Measurements from ENCODE around the gene OSBPL6.

The OSBPL6 gene

DNA sequence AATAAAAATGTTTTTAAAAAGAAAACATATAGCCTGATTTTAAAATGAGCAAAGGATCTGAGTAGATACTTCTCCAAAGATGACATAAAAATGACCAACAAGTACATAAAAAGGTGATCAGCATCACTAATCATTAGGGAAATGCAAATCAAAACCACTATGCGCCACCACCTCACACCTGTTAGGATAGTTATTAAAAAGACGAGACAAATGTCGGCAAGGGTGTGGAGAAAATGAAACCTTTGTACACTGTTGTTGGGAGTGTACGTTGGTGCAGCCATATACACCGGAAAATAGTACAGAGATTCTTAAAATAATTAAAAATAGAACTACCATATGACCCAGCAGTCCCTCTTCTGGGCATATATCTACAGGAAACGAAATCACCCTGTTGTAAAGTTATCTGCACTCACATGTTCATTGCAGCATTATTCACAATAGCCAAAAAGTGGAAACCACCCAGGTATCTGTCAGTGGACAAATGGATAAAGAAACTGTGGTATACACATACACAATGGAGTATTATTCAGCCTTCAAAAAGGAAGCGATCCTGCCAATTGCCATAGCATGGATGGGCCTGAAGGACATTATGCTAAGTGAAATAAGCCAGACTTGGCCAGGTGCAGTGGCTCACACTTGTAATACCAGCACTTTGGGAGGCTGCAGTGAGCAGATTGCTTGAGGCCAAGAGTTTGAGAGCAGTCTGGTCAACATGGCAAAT lies 165.0 kb downstream of the OSBPL6 start:
- DNase-seq (ENCODE audit: low spot score), result no peak

DNA sequence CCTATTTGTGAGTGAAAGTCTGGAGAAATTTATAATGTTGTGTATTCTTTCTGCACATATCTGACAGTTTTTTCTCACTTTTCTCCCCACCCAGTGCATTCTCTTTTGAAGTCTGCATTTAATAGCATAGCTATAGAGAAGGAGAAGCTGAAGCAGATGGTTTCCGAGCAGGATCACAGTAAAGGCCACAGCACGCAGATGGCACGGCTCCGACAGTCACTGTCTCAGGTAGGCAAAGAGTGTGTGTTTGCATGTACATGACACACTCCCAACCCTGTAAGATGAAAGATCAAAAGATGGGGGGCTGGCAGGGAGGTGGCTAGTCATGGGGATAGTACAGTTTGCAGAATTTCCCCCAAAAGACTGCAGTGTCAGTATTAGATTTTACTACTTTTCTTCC lies 167.3 kb downstream of the OSBPL6 start:
- no peak for DNase-seq (ENCODE audit: low spot score)

DNA sequence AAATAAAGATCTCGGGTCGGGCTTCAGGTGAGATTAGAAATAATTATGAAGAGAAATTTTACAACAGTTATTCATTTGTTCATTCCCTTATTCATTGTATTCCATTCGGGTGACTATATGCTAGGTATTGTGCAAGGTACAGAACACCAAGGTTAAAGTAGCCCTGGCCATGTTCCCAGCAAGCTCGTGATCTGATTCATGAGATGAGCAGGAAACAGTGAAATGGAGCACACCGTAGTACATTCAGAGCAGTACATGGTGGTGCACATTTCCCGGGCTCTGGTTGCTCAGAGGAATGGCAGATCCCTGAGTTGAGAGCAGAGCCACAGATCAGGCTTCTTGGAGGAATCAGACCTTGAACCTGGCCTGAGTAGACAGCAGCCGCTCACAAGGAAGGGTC lies 168.9 kb downstream of the OSBPL6 start:
- DNase-seq (ENCODE audit: low spot score), result no peak

DNA sequence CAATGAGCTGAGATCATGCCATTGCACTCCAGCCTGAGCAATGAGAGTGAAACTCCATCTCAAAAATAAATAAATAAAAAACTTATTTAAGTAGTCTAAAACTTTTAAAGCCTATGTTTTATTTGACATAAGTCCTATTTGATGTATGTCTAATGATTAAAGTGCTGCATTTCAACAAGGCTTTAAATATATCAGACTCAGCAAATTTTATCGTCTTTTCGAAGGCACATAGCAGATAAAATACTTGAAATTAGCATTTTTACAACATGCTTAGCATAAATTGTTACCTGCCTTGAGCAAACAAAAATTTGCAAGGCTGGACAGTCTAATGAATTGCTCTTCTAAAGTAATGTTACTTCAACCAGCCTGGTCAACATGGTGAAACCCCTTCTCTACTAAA lies 170.8 kb downstream of the OSBPL6 start:
- DNase-seq (ENCODE audit: low spot score), result no peak

DNA sequence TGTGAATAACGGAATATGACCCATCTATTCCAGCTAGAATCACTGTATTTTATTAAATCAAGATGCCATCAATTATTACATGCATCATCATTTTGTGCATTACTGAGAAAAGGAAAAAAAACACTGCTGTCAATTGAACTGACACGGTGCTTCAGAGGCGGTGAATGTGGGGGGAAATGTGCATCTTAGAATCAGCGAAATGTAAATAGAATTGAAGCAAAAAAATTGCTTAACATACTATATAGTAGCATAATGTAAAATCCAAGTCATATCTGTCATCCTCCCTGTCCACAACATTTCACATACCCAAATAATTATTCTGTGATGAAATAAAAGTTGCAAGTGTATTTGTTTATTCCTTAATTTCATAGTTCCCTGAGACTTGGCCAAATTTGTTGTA lies 172.1 kb downstream of the OSBPL6 start:
- no peak for DNase-seq (ENCODE audit: low spot score)

DNA sequence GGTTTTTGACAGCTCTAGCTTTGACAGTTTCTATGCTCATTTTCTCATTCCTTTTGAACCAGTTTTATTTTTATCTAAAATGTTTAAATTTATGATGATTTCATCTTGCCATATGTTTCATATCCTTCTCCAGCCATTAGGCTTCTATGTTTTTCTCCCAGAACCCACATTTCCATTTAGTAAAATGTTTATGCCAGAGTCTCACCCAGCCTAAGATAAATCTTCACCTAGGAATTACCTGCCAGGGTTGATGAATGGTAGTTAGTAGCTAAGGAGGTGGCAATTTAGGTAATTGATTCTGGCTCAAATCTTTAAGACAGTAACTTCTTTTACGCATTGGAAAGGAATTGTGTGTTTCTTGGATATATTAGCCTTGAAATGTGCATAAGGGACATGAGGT lies 173.0 kb downstream of the OSBPL6 start:
- DNase-seq (ENCODE audit: low spot score), result no peak

DNA sequence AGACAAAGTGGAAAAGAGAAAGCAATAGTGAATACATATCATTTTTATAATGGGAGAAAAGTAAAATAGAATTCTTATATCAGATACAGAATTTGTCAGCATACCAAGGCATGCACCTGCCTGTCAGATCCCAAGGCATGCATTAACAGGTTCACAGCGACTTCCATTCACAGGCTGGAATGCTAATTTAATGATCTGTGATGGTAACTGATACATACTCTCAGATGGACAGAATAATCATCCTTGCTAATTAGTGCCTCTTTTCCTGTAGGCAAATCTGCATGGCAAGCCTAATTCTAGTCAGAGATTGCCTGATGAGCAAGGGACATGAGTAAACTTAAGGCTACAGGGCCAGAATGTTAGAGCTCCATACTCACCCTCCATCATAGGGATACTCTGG lies 180.6 kb downstream of the OSBPL6 start:
- no peak for DNase-seq (ENCODE audit: low spot score)

DNA sequence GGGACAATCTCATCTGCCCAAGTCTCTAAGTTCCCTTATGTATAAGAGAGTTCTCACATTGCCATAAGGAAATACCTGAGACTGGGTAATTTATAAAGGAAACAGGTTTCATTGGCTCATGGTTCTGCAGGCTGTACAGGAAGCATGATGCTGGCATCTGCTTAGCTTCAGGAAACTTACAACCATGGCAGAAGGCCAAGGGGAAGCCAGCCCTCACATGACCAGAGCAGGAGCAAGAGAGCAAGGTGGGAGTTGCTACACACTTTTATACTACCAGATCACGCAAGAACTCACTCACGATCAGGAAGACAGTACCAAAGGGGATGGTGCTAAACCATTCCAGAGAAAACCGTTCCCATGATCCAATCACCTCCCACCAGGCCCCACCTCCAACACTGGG lies 182.7 kb downstream of the OSBPL6 start:
- no peak for DNase-seq (ENCODE audit: low spot score)

DNA sequence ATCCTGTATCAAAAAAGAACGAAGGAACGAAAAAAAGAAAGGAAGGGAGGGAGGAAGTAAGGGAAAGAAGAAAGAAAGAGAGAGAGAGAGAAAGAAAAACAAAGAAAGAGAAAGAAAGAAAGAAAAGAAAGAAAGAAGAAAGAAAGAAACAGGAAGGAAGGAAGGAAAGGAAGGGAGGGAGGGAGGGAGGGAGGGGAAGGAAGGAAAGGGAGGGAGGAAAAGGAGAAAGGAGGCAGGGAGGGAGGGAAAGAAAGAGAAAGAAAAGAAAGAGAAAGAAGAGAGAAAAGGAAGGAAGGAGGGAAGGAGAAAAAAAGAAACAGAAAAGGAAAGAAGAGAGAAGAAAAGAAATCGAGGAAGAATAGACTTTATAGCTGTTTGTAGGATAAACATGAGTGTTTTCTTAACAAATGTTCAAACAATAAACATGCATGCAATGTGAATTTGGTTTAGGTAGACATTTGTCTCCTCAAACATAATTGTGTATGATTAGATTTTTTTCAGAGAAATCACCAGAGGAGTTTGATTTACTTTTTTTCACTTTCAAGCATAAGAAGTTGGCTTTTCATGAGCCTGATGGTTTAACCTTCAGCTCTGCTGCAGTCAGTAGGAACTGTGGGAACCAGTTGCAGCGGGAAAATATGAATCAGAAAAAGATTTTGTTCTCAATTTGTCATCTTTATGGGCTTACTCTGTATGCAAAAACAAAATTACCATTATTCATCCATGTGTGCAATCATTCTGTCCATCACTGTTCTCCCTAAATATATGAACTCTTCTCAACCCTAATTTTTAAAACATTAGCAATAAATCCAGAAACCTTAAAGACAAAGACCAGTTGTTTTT lies 185.1 kb downstream of the OSBPL6 start:
- DNase-seq (ENCODE audit: low spot score), result no peak

DNA sequence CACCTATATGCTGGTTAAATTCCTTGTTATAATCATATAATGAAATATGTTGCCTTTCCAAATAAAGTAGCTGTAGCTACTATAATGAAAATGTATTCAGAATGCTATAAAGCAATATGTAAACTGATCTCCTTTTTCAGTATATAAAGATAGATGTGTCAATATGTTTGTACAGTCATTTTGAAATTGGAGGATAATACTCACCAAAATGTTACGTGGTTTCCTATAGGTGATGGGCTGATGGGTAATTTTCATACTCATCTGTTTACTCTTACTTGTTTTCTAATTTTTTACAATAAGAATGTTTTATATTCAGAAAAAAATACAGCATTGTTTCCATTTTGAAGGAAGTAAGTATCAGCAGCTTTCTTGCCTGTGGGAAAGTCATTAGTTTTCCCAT lies 186.5 kb downstream of the OSBPL6 start:
- no peak for DNase-seq (ENCODE audit: low spot score)

DNA sequence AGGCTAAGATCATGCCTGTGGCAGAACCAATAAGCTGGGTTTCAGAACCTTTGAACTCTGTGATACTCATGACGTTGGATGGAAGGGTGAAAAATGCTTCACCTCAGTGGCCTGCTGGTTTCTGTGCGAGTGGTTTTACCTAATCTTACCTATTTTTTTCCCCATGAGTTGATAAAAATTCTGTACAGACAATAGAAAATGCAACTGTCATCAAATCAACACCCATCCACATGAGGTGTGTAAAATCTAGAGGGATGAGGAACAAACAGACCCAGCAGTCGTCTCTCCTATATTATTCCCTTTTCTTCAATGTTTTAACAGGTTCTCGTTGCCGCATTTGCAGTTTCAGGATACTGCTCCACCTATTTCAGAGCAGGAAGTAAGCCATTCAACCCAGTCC lies 189.4 kb downstream of the OSBPL6 start:
- no peak for DNase-seq (ENCODE audit: low spot score)

DNA sequence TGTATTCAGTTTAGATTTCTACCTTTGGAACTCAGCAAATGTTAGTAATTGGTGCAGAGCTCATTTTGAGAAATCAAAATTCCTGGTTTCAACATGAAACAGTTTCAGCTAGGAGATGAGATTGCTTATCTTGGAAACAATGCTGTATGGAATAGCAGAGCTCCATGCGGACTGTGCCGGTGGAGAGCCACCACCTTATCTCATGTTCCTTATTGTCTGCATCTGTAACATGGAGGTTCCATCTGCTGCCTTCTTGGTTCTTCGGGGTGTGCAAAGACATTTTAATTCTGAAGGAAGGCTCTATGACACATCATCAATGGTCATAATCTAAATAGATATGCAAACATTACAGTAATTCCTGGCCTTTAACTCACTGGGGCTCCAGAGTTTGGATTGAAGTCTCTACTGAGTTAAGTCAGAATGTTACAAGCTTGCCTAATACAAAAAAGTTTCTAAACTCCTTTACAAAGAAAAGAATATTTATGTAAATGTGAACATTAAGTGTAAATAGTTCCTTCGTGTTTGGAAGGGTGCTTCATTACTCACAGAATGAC lies 191.4 kb downstream of the OSBPL6 start:
- DNase-seq (ENCODE audit: low spot score), result no peak

DNA sequence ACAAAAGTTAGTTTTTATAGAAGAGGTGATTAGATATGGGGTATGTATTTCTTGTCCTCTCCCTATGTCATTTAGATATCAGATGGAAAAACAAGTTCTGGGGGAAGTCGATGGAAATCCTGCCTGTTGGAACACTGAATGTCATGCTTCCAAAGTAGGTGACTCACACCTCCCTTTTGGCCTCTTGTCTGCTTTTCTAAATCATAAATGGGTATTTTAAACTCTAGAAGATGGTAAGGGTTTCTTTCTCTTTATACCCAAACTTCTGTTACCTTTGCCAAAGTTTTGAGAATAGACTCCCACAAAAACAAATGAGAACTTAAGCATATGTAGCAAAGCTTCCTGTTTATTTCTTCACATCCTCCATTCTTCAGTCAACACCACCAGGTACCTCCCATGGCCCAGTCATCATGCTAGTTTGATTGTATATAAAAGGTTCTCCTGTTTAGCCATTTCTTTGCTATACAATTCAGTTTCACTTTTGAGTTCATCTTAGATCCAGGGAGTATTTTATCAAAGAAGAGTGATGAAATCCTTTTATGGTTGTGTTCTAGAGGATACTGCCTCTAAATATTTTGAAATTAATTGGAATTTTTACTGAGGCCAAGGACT lies 192.8 kb downstream of the OSBPL6 start:
- DNase-seq (ENCODE audit: low spot score), result no peak

DNA sequence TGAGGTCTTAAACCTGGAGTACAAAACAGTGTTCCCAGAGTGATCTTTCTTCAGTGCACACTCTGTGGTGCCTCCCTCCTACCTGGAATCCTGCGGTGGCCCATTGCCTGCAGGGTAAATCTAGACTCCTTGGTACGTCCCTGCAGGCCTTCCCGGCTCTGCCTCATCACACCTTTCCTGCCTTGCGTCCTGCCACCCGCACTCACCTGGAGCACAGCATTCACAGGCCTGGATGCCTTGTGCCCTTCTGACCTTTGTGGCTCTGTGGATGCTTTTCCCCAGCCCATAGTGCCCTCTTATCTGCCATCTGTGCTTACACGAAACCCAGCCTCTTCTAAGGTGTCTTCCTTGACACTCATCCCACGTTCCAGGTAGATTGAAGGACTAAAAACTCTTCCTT lies 194.0 kb downstream of the OSBPL6 start:
- no peak for DNase-seq (ENCODE audit: low spot score)

DNA sequence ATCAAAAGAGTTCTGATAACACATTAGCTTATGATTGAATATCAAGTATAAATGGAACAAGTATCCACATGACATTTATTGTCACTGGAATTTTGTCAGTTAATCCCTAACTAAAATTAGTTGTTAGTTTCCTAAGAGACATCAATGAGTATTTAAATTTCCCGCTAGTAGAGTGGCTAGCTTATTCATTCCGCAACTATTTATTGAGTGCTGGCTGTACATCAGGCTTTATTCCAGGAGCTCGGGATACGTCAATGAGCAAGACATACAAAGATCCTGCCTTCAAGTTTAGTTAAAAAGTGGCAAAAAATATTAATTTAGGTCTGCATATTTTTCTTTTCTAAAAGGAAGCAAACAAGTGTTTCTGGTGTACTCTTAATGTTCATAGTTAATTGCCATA lies 197.4 kb downstream of the OSBPL6 start:
- no peak for DNase-seq (ENCODE audit: low spot score)

DNA sequence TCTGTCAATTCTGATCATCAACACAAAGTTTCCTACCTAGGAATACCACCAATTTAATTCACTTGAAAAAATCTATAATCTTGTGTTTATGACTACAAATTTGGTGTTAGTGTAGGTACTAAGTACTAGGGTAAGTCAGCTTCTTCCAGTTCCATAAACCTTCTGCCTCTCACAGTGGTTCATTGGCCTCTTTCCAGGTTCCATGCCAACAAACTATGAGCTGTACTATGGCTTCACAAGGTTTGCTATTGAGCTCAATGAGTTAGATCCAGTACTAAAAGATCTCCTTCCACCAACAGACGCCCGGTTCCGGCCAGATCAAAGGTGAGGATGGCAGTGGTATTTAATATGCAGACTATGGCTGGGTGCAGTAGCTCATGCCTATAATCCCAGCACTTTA lies 197.9 kb downstream of the OSBPL6 start:
- DNase-seq (ENCODE audit: low spot score), result no peak

DNA sequence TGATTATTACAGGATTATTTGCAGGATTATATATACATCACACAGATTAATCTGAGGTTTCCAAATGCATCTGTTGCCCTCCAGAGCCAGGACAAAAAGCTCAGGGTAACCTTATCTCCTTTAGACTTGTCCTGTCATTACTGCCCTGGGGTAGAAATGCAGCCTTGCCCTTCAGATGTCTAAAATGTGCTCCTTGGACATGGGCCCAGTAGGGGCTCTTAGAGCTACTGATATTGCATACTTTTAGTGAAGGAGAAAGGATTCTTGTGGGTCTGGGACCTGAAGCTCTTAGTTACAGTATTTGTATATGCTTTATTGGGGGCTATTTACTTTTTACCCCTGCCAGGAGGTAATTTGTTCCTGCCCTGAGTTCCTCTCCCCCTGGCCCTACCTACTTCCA lies 200.5 kb downstream of the OSBPL6 start:
- DNase-seq (ENCODE audit: low spot score), result no peak

DNA sequence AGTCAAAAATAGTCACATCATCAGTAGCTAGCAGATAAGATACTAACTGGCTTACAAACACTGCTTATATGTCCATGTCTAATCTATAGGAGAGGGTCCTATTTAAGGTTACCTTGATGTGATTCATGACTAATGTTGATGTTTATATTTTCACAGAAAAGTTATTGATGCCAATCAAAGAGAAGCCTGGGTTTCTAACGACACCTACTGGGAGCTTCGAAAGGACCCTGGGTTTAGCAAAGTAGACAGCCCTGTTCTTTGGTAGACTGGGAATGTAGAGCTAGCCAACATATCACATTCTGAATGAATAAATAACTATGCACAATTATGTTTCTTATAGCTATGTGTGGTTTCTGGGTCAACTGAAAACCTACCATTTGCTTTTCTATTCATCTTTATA lies 201.0 kb downstream of the OSBPL6 start:
- DNase-seq (ENCODE audit: low spot score), result no peak

DNA sequence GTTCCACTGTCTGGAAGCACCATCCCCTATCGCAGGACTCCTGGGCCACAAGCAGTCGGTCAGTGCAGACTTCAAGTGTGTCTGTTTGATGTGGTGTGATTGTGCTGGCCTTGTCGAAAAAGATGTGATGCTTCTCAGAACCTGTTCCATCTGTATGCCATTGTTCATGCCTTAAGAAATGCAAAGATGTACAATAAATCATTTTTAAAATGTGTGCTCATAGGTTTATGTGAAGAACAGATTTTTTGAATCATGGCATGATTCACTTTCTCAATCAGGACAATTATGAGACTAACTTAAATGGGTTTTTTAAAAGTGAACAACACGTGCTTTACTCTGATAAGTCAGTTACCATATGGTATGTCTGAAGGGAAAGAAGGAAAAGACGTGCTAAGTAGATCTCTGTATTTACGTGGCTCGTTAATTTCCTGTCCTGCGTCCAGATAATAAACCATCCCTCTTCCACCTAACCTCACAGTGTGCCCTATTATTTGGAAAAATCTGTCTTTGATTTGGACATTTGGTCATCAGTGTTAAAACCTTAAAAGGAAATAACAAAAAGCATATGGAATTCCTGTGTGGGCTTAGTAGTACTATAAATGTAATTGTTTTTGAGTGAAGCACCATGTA lies 201.7 kb downstream of the OSBPL6 start:
- no peak for DNase-seq (ENCODE audit: low spot score)

DNA sequence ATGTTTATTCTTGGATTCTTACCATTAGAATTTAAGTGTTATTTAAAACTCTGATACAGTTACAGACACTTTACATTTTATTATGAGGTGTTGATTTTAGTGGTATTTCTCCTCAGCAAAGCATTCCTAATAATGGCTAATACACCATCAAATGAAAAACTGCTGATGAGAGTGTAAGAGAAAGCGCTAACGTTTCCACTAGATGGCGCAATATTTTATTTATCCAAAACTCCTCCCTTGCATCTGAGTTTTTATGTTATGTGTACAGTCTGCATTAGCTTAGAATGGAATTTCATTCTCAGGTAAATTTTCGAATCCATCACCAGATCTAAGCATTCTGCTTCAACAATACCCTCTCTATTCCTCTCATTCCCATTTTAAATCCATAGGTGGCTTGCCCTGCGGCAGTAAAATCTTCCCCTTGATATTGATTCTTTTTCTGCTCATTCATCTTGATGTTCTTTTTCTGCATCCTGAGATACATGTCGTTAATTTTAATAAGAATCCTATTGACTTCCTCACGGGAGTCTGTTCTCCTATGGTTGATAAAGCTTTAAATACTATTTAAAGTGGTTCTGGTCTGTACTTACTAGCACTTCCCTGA lies 202.8 kb downstream of the OSBPL6 start:
- DNase-seq (ENCODE audit: low spot score), result peak; percentile 57

DNA sequence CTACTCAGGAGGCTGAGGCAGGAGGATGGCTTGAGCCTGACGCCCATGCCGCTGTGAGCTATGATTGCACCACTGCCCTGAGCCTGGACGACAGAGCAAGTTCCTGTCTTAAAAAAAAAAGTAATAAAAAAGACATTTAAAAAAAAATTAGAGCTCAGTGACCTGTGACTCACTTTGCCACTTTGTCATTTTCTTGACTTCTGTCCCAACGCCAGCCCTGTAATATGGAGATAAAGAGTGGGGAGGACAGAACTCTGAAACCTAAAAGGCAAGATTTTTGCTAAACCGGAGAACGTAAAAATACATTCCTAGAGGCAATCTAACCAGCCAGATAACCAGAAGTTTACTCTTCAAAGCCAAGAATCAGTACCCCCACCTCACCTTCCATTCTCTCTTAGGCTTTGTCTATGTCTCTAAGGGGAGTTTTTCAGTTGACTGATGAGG lies 207.7 kb downstream of the OSBPL6 start:
- no peak for DNase-seq (ENCODE audit: low spot score)
